TTC549 (cell line): ENCODE results near the gene HYAL3.
A peak's percentile ranks its signal among the peaks of the same experiment; 100 is the strongest.
"Not testable (repeated sequence)": the region's sequence is repeated elsewhere in the genome, so short reads cannot be mapped to it uniquely, and the experiment has no call there.

ENCODE experiments used
- FAIRE-seq: peaks from 2 replicates; lab custom pipeline; 2012; peaks lifted over from hg19 to GRCh38; lab: Jason Lieb, UNC

Gene HYAL3

DNA sequence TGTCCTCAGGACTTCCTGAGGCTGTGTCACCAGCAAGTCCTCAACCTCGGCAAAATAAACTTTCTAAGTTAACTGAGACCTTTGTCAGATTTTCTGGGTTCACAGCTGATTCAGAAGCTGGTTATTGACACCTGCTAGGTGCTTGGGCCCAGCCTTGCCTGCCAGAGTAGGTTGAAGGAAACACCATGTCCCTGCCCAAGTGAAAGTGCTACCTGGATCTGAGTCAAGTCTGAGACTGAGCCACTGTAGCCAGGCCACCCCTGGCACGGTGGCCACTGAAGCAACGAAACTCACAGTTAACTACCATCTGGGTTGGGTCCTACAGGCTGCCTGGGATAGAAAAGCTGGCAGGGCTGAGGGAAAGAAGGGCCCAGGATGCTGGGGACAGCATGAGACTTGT lies 15.1 kb upstream of the HYAL3 start:
- FAIRE-seq, result no peak

GRCh38 chr3:50312041-50312440 lies 12.8 kb upstream of the HYAL3 start:
- not testable (repeated sequence) for FAIRE-seq

DNA sequence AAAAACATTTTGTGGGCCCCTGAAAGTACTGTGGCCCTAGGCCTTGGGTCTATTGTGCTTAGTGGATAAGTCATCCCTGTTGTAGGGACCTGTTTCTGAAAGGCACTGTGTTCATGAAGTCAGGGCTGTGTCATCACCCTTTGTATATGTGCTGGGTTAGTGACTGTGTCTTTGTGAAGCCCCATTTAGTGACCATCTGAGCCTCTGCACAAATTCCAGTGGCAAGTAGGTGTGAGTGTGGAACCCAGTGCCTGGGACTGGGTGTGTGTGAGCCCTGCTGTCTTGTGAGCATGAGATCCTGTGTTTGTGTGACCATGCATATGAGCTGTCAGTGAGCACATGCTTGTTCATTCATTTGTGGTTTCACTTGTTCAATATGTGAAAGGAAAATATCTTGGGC lies 5.4 kb upstream of the HYAL3 start:
- no peak for FAIRE-seq

DNA sequence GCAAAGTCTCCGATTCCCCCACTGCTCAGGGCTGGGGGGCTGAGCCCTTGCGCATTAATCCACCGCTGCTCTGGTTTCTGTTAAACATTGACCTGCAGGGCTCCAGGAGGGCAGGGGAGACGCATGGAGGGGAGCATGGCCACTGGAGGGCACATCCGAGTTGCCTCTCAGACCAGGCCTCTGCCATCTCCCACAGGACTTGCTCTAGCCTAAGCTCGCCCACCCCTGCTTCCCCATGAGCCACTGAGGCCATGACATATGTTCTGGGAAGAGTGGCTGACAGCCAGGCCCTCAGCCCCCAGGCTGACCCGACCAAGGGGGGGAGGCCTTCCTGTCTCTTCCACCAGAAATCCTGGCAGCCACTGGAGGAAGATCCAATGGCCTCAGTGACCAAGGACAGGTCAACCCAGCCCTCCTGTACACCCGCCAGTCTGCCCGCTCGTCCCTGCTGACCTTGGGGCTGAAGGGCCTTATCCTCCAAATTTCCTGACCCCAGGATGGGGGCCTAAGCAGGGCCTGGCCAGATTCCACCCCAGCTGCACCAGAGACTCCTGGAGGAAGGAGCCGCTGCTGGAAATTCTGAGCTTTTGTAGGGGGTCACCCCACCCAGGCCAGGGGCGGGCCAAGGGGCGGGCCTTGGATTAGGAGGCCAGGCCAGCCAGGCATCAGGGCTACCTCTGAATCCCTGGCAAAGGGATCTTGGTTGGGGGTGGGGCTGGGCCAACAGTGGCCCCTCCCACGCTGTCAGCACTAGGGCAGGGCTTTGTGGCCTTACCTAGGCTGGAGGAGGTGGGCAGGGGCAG lies 4.0 kb upstream of the HYAL3 start, which contains the start of gene HYAL1:
HYAL1 (minus strand) TSS at position 562 of the 803 bp plus-strand sequence. CDS start 618 bp downstream, outside the sequence.
- FAIRE-seq, result no peak

GRCh38 chr3:50302095-50303012 lies 3.1 kb upstream of the HYAL3 start:
- no peak for FAIRE-seq

DNA sequence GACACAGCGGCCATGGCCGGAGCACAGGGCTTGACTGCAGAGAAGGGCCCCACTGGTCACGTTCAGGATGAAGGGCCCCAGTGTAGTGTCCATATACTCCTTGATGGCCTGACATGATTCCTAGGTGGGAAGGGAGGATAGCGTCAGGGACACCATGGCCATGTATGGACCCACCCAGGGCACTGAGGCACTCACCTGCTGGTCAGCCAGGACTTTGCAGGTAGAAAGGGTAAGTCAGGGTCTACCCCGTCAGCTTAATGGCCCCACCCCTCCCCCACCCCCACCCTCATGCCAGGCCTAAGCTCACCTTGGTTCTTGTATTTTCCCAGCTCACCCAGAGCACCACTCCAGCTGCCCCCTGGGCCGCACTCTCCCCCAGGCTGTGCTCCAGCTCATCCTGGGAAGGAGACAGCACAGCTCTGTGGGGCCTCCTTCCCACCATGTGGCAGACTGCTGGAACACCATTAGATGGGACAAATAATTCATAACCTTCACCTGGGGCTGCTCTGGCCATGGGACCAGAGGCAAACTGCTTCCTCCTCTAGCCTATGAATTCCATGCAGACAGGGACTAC lies 1.6 kb upstream of the HYAL3 start:
- no peak for FAIRE-seq

DNA sequence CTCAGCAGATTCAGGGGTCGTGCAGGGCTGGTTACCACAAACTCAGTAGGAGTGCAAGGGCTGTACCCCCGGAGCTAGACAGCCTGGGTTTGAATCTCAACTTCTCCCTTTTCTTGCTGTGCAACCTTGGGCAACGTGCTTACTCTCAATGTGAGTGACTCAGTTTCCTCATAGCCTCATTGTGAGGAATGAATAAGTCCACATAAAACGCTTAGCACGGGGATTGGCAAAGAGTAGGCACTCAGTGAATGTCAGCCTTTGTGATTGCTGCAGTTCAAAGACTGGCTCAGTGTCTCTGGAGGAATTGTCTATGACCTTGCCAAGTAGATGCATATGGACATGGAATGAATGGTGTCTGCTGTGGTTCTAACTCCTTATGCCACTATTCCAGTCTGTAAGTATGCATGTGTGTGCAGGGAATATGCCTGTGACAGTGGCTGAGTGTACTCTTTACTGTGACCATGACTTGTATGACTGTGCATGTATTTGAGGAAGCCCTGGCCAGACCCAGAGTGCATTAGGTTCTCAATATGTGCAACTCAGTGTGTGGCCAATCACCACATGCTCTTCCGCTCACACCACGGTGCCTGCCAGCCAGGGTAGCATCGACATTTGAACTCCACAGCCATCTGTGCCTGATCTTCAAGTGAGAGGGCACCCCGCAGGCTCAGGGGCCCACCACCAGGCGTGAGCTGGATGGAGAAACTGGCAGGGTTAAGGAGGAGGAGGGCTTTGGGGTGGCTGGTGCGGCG lies 900 bp upstream of the HYAL3 start:
- FAIRE-seq, result no peak

- no peak for FAIRE-seq
These were observed 378 bp upstream of the HYAL3 start for GRCh38 chr3:50299638-50299928.

DNA sequence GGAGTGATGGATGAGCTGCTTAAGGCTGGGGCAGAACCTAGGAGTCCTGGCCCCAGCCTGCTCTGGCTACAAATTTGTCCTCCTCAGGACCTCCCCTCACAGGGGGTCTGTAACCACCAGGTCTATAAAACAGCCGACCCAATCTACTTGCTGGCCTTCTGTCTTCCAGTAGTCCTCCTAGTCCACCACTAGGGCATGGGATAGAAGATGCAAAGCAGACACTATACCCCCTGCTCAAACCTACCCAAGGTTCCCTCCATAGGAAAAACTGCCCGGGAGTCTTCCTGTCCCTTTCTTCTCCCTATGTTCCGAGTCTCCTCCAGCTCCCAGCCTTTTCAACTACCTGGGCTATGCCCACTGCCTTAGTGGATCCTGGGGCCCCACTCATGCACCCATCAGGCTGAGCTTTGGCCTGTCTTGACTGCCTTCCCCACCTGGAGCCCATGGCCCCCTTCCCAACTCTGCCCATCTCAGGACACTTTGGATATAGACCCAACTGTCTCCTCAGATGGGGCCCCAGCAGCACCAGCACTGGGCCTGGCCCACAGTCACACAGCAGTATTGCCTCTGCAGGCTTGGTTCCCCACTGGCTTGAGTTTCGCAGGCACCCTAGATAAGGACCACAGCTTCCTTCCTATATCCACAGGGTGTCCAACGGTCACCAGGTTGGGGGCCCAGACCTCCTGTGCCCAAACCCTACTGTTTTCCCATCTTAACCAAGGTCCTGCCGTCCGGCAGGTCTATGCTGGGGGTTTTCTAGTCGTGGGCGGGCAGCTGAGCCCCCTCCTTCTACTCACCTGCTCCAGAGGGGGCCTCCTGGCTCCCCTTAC lies 1.1 kb downstream of the HYAL3 start:
- no peak for FAIRE-seq

DNA sequence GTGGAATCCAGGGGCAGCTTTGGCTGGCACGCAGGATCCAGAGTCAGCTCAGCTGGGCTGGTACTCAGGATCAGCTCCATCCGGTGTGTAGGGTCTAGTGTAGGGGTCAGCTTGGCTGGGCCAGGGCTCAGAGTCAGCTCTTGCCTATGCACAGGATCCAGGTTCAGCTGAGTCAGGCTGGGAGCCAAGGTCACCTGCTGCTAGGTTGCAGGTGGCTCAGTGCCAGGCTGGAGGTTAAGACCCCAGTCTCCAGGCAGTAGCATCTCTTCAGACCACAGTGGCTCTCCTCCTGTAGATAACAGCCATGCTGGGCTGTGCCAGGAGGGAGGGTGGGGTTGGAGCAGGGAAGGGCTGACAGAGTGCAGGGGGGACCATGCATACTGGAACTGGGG lies 1.8 kb downstream of the HYAL3 start:
- FAIRE-seq, result no peak

DNA sequence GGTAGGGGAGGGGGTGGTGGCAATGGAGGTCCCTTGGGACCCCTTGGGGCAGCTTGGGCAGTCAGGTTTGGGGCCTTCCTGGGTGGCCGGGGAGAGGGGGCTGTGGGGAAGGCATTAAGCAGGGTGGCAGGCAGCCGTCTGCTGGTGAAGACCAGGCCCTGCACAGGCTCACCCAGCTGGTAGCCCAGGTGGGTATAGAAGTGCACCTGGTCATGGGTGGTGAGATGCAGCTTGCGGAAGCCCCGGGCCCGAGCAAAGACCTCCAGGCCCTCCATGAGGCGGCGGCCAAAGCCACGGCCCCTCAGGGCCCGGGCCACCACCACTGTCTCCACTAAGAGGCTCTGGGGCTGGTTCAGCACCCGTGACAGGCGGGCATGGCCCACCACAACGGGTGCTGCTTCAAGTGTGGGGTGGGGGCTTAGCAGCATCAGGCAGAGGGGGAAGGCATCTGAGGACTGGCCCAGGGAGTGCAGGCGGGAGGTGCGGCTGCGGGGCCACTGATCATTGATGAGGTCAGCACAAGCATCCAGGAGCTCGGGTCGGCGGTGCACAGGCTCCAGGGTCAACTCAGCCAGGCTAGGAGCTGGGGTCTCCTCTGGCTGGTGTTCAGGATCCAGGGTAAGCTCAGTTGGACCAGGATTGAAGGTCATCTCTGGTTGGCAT lies 2.4 kb downstream of the HYAL3 start:
- no peak for FAIRE-seq

GRCh38 chr3:50295553-50296431 lies 3.4 kb downstream of the HYAL3 start:
- FAIRE-seq, result no peak

DNA sequence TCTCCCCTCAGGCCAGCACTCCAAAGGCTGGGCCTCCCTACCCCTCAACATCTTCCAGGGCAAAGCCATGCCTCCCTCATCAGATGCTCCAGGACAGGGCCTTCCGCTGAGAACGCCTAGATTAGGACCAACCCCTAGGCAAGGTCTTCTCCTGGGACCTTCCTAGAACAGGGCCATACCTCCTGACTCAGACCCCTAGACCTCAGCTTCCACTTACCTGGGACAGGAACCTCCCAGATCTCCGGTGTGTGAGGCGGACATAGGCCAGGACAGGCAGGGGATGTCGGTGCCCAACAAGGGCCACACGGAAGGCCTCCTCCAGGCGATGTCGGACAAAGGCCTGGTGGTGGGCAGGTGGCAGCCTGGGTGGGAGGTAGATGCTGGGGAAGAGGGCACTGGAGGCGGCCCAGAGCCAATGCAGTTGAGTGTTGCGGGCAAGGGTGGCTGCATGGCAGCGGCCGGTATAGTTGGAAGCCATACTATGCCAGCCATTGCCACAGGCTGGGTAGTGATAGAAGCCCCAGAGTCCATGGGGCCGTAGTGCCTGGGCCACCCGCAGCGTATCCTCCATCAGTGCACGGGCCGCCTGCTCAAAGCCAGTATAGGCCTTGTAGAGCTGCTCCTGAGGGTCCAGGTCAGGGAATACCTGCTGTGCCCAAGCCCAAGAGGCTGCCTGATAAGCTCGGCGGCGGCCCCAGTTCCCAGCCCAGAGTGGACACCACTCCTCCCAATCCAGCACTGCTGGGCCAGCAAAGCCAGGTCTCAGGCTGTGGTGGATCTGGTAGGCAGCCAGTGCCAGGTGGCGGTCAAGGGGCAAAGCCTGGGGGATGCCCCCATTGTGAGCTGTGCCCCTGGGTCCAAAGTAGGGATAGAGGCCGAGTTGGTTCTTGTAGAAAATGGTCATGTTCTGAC lies 4.5 kb downstream of the HYAL3 start:
- no peak for FAIRE-seq

GRCh38 chr3:50294089-50294488 lies 5.1 kb downstream of the HYAL3 start:
- no peak for FAIRE-seq

- FAIRE-seq, result no peak
These were observed 6.0 kb downstream of the HYAL3 start for GRCh38 chr3:50293079-50293801.

GRCh38 chr3:50292159-50293078 lies 6.8 kb downstream of the HYAL3 start, which contains the start of gene IFRD2:
TSS of gene IFRD2 (minus strand) at chr3:50292429. CDS start at chr3:50292274, 155 bp downstream.
- FAIRE-seq, result peak; percentile 87

- no peak for FAIRE-seq
These were observed 9.0 kb downstream of the HYAL3 start for GRCh38 chr3:50290161-50290641.
